Gastrocnemius medialis (tissue), 4 donors: ENCODE data around the gene TPD52L1. TPM values are rescaled to one million over a fixed set of nuclear protein-coding genes. Genes with fewer than 3 reads are reported as not detected.
A peak's percentile ranks its signal among the peaks of the same experiment; 100 is the strongest.

Source experiments
- ATAC-seq, 2 donors: fragments of 150-250 bp; one replicate each; pipeline ENCODE4 v1.9.1; 2016
- DNase-seq, 2 donors: peaks; one replicate each; pipeline ENCODE4 v3.0.0-alpha.2; 2019
- H3K27ac ChIP-seq, 4 donors: fragments of 200-600 bp; sonication (generic); 1 replicate in 1 of 4; 2 replicates in 3 of 4; pipeline ENCODE4 v1.5.1; 2016 to 2018; ENCODE audit warnings: mild to moderate bottlenecking in 2 of 4, moderate library complexity in 1 of 4
- H3K27me3 ChIP-seq, 3 donors: fragments of 200-600 bp; sonication (generic) in 2 of 3; 1 replicate in 1 of 3; 2 replicates in 2 of 3; pipeline versions ENCODE4 v1.5.1 to v1.6.0; 2016 to 2019; ENCODE audit warnings: mild to moderate bottlenecking in 1 of 3, moderate library complexity in 1 of 3
- H3K36me3 ChIP-seq, 2 donors: fragments of 200-600 bp; sonication (generic) in 1 of 2; one replicate each; pipeline ENCODE4 v1.5.1; 2017 to 2018
- H3K4me1 ChIP-seq, 2 donors: fragments of 200-600 bp; sonication (generic) in 1 of 2; one replicate each; pipeline ENCODE4 v1.5.1; 2016 to 2017; ENCODE audit warnings: mild to moderate bottlenecking in 2 of 2
- H3K4me3 ChIP-seq, 4 donors: fragments of 200-600 bp; sonication (generic) in 3 of 4; 1 replicate in 1 of 4; 2 replicates in 3 of 4; pipeline ENCODE4 v1.5.1; 2016 to 2019; ENCODE audit warnings: mild to moderate bottlenecking in 2 of 4
- H3K9me3 ChIP-seq, 3 donors: fragments of 200-600 bp; sonication (generic) in 2 of 3; 1 replicate in 1 of 3; 2 replicates in 2 of 3; pipeline ENCODE4 v1.5.1; 2016 to 2019
- POLR2A ChIP-seq, 2 donors: fragments of 450-650 bp; IDR thresholded peaks; one replicate each; pipeline ENCODE4 v1.6.1; 2017; ENCODE audit warnings: antibody characterized with exemption in 2 of 2, mild to moderate bottlenecking in 2 of 2, moderate library complexity in 2 of 2
- in situ Hi-C, 4 donors: fragments of 200-750 bp; cut with MboI; loops; one replicate each; pipeline versions ENCODE4 v1.15.0 to v1.8.0; 2017; ENCODE audit warnings: low sequenced_read_pairs in 4 of 4
- intact Hi-C: fragments of 100-400 bp; cut with DNase I; formaldehyde crosslinking; loops from one replicate; pipeline ENCODE4 v1.15.1; 2023; ENCODE audit warnings: low total_unique reads
- total RNA-seq, 4 donors: library from RNA; depleted of rRNA; stranded (reverse); fragments of >200 nt; gene quantifications; one replicate each; pipeline versions ENCODE4 v1.1.0 to v1.2.3, GENCODE V29; 2016
- TF ChIP-seq, protein P1 (sequence below), 5 experiments: fragments of 450-650 bp in 3 of 5; fragments of 200-600 bp in 2 of 5; sonication (generic) in 2 of 5; IDR thresholded peaks in 4 of 5; conservative IDR thresholded peaks in 1 of 5; 1 replicate in 4 of 5; 2 replicates in 1 of 5; pipeline ENCODE4 v1.5.1; 2016 to 2019; ENCODE audit warnings: antibody characterized with exemption in 5 of 5, mild to moderate bottlenecking in 3 of 5, moderate library complexity in 3 of 5

Gene TPD52L1
- total RNA-seq, 4 donors from 2014 or later = 47.6 to 152 (median 123) TPM

DNA sequence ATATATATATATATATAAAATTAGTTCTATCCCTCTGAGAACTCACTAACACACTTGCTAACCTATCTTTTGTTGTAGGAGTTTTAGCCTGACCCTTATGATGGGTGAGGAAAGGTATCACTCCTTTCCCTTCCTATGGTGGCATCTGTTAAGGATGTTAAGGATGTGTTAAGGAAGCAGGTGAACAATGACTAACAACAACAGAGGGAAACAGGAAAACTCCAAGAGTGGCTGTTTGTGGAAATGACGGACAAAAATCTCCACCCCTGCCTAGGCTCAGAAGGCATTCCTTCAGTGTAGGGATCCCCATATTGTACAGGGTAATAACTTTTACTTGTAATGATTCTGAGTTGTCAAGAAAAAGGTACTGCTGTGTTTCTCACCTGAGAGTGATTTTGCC lies 8.8 kb upstream of the TPD52L1 start:
- H3K9me3 ChIP-seq = no peaks in the 10 kb centered on the region
- DNase-seq (no peak), ATAC-seq (no peak)
- H3K4me1 ChIP-seq = peaks cover 9 to 10% of the 10 kb centered on the region in 2 donors
- no peaks in the 10 kb centered on the region for H3K36me3 ChIP-seq
- no peak overlapping the region for H3K27ac ChIP-seq
- in situ Hi-C loops = no loop called here
- no peaks in the 10 kb centered on the region for H3K27me3 ChIP-seq
- intact Hi-C loops = no loop called here
- no peak for TF ChIP-seq POLR2A (IDR thresholded peaks at IDR 0.05)
- TF ChIP-seq, protein P1, sequence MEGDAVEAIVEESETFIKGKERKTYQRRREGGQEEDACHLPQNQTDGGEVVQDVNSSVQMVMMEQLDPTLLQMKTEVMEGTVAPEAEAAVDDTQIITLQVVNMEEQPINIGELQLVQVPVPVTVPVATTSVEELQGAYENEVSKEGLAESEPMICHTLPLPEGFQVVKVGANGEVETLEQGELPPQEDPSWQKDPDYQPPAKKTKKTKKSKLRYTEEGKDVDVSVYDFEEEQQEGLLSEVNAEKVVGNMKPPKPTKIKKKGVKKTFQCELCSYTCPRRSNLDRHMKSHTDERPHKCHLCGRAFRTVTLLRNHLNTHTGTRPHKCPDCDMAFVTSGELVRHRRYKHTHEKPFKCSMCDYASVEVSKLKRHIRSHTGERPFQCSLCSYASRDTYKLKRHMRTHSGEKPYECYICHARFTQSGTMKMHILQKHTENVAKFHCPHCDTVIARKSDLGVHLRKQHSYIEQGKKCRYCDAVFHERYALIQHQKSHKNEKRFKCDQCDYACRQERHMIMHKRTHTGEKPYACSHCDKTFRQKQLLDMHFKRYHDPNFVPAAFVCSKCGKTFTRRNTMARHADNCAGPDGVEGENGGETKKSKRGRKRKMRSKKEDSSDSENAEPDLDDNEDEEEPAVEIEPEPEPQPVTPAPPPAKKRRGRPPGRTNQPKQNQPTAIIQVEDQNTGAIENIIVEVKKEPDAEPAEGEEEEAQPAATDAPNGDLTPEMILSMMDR (IDR thresholded peaks at IDR 0.05 in 4 of 5, conservative IDR thresholded peaks at IDR 0.05 in 1 of 5) = no peak
- no peak overlapping the region for H3K4me3 ChIP-seq

DNA sequence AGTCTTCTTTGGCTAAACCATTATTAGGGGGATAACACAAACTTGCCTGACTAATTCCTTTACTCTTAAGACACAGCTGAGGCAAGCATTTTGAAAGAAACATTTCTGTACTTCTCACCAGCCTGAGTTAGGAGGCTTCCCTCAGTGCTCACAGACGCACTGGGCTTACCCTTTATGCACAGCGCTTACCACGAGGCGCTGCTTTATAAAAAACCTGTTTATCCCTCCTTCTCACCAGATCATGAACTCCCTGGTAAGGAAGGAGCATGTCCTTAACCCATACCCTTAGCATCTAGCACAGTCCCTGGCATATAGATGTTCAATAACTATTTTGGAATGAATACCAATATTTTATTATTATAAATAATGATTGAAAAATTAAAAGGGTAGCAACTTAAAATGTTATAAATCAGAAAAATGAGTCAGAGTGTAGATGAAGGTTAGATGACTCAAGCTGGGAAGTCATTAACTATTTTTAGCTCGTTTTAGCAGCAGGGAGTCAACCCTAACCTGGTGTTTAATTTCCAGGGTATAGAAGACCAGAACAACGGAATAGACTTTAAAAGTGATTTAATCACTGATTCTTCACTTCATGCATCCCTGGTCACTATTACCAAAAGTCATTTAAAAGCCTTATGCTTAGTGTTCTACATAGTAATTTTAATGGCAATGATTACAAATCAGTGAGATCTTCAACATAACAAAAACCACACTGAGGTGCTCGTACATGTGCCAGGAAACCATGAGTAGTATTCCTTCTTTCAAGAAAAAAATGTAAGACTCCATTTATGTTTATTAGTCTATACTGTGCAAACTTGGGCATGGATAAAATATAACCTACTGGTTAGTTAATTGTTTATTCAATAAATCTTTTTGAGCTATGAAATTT lies 4.1 kb upstream of the TPD52L1 start:
- no peaks in the 10 kb centered on the region for H3K9me3 ChIP-seq
- peak; percentile 83 to 88 for ATAC-seq
- peak; percentile 22 to 27 for DNase-seq
- peak in 1 of 2 donors; percentile 55 for TF ChIP-seq POLR2A (IDR thresholded peaks at IDR 0.05)
- TF ChIP-seq, protein P1 (IDR thresholded peaks at IDR 0.05 in 4 of 5, conservative IDR thresholded peaks at IDR 0.05 in 1 of 5) = no peak
- intact Hi-C loops (loop anchor here (10.0 kb wide), 1 partner anchor 435 kb away; no protein-coding TSS in a partner anchor), in situ Hi-C loops (loop anchor here (5.0 to 25.0 kb wide), 5 partner anchors 113 to 615 kb away; partner anchors contain the start of gene HDDC2 (in 3 of the 4))
- H3K27me3 ChIP-seq = no peaks in the 10 kb centered on the region
- H3K36me3 ChIP-seq = no peaks in the 10 kb centered on the region
- peak overlapping the region in 1 of 4 donors; percentile 18 for H3K4me3 ChIP-seq
- peak overlapping the region; percentile 81 to 86 (median 82) for H3K27ac ChIP-seq
- H3K4me1 ChIP-seq = peaks cover 17 to 21% of the 10 kb centered on the region in 2 donors

DNA sequence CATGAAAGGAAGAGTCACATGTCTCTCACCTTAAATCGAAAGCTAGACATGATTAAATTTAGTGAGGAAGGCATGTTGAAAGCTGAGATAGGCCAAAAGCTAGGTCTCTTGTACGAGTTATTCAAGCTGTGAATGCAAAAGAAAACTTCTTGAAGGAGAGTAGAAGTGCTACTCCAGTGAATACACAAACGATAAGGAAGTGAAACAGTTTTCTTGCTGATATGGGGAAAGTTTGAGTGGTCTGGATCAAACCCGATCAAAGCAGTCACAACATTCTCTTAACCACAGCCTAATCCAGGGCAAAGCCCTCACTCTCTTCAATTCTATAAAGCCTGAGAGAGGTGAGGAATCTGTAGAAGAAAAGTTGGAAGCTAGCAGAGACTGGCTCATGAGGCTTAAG lies 1.9 kb upstream of the TPD52L1 start:
- Histone ChIP-seq H3K4me1 (peaks cover 30 to 35% of the 10 kb centered on the region in 2 donors), H3K9me3 (no peaks in the 10 kb centered on the region), H3K27ac (no peak overlapping the region), H3K27me3 (no peaks in the 10 kb centered on the region), H3K36me3 (no peaks in the 10 kb centered on the region), H3K4me3 (no peak overlapping the region)
- intact Hi-C loops (loop anchor here (2.0 to 10.0 kb wide), 3 partner anchors 63 to 433 kb away; no protein-coding TSS in a partner anchor), in situ Hi-C loops (loop anchor here (5.0 to 25.0 kb wide), 5 partner anchors 111 to 613 kb away; partner anchors contain the start of gene HDDC2 (in 3 of the 4))
- DNase-seq (no peak), ATAC-seq (no peak)
- TF ChIP-seq, protein P1 (IDR thresholded peaks at IDR 0.05 in 4 of 5, conservative IDR thresholded peaks at IDR 0.05 in 1 of 5) = no peak
- TF ChIP-seq POLR2A (IDR thresholded peaks at IDR 0.05) = no peak

DNA sequence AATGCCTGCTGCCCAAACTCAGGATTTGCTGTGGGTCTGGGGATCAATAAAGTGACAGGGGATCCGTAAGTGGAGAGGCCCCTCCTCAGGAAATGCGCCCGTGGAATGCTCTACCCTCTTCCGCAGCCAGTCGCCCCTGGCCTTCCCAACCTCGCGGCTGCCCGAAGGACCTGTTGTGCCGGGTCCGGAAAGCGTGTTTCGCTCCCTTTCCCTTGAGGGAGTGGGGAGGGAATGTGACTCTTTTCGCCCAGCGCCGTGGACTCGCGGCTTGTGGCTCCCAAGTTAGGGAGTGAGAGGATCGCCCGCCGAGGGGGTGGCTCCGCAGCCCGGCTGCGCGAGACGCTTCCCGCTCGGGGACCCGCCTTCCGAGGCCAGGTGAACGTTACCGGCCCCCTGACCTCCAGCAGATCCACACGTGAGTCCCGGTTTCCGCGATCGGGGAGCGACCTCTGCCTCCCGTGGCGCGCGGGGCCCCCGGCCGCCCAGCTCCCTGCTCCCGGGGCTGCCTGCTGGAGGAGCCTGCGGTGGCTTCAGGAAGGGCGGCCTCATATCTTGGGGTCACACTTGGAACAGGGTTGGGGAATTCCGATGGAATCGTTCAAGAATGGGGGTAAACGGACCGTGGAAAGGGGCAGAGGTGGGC lies 666 bp downstream of the TPD52L1 start:
- peaks cover 31 to 41% of the 10 kb centered on the region in 2 donors for H3K4me1 ChIP-seq
- intact Hi-C loops (loop anchor here (2.0 to 10.0 kb wide), 3 partner anchors 39 to 595 kb away; partner anchors contain the start of gene HEY2), in situ Hi-C loops (loop anchor here (5.0 to 25.0 kb wide), 5 partner anchors 108 to 611 kb away; partner anchors contain the start of gene HDDC2 (in 3 of the 4))
- H3K27me3 ChIP-seq = no peaks in the 10 kb centered on the region
- DNase-seq (peak; percentile 10 to 31), ATAC-seq (peak; percentile 21 to 32)
- peak overlapping the region; percentile 65 to 93 (median 86) for H3K4me3 ChIP-seq
- TF ChIP-seq, protein P1 (IDR thresholded peaks at IDR 0.05 in 4 of 5, conservative IDR thresholded peaks at IDR 0.05 in 1 of 5) = no peak
- H3K36me3 ChIP-seq = peaks cover 0 to 2% of the 10 kb centered on the region in 2 donors
- H3K9me3 ChIP-seq = no peaks in the 10 kb centered on the region
- H3K27ac ChIP-seq = peak overlapping the region; percentile 89 to 94 (median 94)
